ENCODE data around the gene UNC5C.

GRCh38 chr4:95572304-95572991, 23.7 kb upstream of the UNC5C start:
- TF ChIP-seq, protein P1, sequence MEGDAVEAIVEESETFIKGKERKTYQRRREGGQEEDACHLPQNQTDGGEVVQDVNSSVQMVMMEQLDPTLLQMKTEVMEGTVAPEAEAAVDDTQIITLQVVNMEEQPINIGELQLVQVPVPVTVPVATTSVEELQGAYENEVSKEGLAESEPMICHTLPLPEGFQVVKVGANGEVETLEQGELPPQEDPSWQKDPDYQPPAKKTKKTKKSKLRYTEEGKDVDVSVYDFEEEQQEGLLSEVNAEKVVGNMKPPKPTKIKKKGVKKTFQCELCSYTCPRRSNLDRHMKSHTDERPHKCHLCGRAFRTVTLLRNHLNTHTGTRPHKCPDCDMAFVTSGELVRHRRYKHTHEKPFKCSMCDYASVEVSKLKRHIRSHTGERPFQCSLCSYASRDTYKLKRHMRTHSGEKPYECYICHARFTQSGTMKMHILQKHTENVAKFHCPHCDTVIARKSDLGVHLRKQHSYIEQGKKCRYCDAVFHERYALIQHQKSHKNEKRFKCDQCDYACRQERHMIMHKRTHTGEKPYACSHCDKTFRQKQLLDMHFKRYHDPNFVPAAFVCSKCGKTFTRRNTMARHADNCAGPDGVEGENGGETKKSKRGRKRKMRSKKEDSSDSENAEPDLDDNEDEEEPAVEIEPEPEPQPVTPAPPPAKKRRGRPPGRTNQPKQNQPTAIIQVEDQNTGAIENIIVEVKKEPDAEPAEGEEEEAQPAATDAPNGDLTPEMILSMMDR (IDR thresholded peaks at IDR 0.05) = no peak
- TF ChIP-seq POLR2A (IDR thresholded peaks at IDR 0.05) = no peak

Measured in uterus (tissue), 2 donors.